ENCODE results near the gene DLGAP1. TPM values are rescaled to one million over a fixed set of nuclear protein-coding genes. Genes with fewer than 3 reads are reported as not detected.

DLGAP1 gene
- total and polyA plus RNA-seq, 2 of the 13 experiments (the other 11 are each of a cell fraction or from before 2014, with no cell fraction given), result 0.01 TPM; not detected in 1

DNA sequence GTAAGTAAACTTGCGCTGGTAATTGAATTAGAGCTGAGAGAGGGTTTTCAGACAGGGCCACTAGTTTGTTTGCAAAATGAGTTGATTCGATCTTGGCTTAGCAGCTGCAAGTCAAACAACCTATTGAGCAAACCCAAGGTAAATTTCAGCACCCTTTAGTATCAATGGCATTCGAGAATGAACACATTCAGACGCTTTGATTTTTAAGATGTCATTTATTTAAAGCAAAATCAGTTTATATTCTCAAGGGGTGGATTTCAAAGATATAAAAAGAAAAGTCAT is 960.9 kb downstream of the DLGAP1 start:
- in situ Hi-C loops (cut with HindIII; ENCODE audit: extremely low pct_ligation_motif_present, low pct_unique_long_range_greater_than_20kb) (loop anchor here (25.0 kb wide), 1 partner anchor 107 kb away; no protein-coding TSS in a partner anchor), intact Hi-C loops (cut with micrococcal nuclease; ENCODE audit: unreplicated experiment) (no loop called here)
- TF ChIP-seq MIXL1 (CRISPR knock-in tag; IDR thresholded peaks at IDR 0.05), result 0 out of 2 replicates have a peak, but pooled peaks have one; percentile 31
- TF ChIP-seq CEBPG (CRISPR knock-in tag; IDR thresholded peaks at IDR 0.05), result 0 out of 2 replicates have a peak, but pooled peaks have one; percentile 12
- TF ChIP-seq GFI1 (CRISPR knock-in tag; IDR thresholded peaks at IDR 0.05; ENCODE audit: borderline replicate concordance), result no peak
- FAIRE-seq (no peak), ATAC-seq (peak; percentile 42; the same call in 1 of the 3 replicates), DNase-seq (ENCODE audit: low spot score) (peak; percentile 13)
- H3K27me3 ChIP-seq (ENCODE audit: control insufficient read depth in 1 of 2, insufficient read depth in 2 of 2, low read length in 2 of 2), result peaks cover 0 to 27% of the 10 kb centered on the region in 2 experiments; a peak in 4 of 5 replicates
- H3K9ac ChIP-seq (ENCODE audit: insufficient read depth, low read depth, low read length), result no peak overlapping the region
- no peaks in the 10 kb centered on the region for H3K9me3 ChIP-seq (ENCODE audit: low read length)
- CTCF ChIA-PET (ENCODE audit: low intra/inter-chr PET ratio, low total read pairs), result no interaction called here
- H3K4me1 ChIP-seq (ENCODE audit: insufficient read depth, low read length), result peaks cover 12% of the 10 kb centered on the region
- no peaks in the 10 kb centered on the region for H3K36me3 ChIP-seq (replicated peaks in 1 of 2; ENCODE audit: control insufficient read depth in 1 of 2, insufficient read depth in 2 of 2, low read length in 2 of 2)
- POLR2A ChIA-PET, result no interaction called here
- no peak overlapping the region for H2AFZ ChIP-seq (ENCODE audit: low read length)
- H3K79me2 ChIP-seq (ENCODE audit: insufficient read depth, low read length), result no peaks in the 10 kb centered on the region
- no peak overlapping the region for H3K4me2 ChIP-seq (ENCODE audit: low read depth, low read length)
- H4K20me1 ChIP-seq (ENCODE audit: insufficient read depth, low read length), result no peaks in the 10 kb centered on the region
- 7% methylated on average over 4 of the region's 4 CpGs for WGBS (ENCODE audit: low lambda C conversion rate)
- no peak overlapping the region for H3K4me3 ChIP-seq (replicated peaks in 1 of 3; ENCODE audit: insufficient read depth in 1 of 3, low read depth in 2 of 3, low read length in 3 of 3)
- H3K27ac ChIP-seq (ENCODE audit: extremely low read length, insufficient read depth, low read length), result no peak overlapping the region
- BruUV-seq (replicated peaks), result no TSS peak

DNA sequence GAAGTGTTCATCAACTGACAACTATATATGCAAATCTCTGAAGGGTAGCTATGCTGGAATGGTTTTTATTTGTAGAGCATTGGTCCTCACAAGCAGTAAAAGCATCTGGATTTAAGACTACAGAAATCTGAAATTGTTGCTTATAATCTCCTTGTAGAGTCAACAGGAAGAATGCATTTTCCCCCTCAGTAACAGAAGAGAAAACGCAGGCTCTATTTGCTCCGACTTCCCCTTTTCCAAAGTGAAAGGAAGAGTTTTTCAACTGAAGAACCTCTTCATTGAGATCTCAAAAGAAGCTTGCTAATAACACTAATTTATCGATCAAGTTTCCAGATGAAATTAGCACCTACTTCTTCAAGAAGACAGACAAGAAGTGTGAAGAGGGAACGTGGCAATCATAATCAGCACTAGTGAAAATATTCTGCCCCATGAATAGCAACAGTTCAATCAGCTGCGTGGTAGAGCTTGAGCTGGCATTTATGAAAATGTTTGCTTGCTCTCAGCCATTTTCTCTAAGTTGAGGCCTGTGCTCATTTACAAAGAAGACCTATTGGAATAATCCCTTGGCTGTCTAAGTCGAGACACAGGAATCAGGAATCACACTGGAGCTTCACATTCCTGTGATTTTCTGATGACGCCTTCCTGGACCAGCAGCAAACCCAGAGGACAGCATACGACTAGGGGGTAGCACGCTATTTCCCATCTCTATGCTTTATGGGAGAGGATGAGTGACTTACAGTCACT is 961.4 kb downstream of the DLGAP1 start:
- intact Hi-C loops (cut with micrococcal nuclease; ENCODE audit: unreplicated experiment), result no loop called here
- 43% methylated on average over 9 of the region's 9 CpGs for WGBS (ENCODE audit: low lambda C conversion rate)

More for the DNA sequence above, 961.4 kb downstream of the DLGAP1 start:
- no peak overlapping the region for H3K4me2 ChIP-seq (ENCODE audit: low read depth, low read length)
- POLR2A ChIA-PET, result no interaction called here
- in situ Hi-C loops (cut with HindIII; ENCODE audit: extremely low pct_ligation_motif_present, low pct_unique_long_range_greater_than_20kb), result loop anchor here (25.0 kb wide), 1 partner anchor 106 kb away; no protein-coding TSS in a partner anchor
- H3K27me3 ChIP-seq (ENCODE audit: control insufficient read depth in 1 of 2, insufficient read depth in 2 of 2, low read length in 2 of 2), result peaks cover 0 to 25% of the 10 kb centered on the region in 2 experiments; a peak in 3 of 5 replicates
- H3K27ac ChIP-seq (ENCODE audit: extremely low read length, insufficient read depth, low read length), result no peak overlapping the region
- TF ChIP-seq RNF2 (conservative IDR thresholded peaks at IDR 0.05; ENCODE audit: low read depth), result no peak
- no peak for TF ChIP-seq SIN3A (IDR thresholded peaks at IDR 0.05; ENCODE audit: borderline replicate concordance, low read depth, low read length)
- TF ChIP-seq ZNF3 (CRISPR knock-in tag; IDR thresholded peaks at IDR 0.05), result no peak
- no peak for TF ChIP-seq ZMAT3 (CRISPR knock-in tag; conservative IDR thresholded peaks at IDR 0.05)
- TF ChIP-seq RAD21 (CRISPR knock-in tag; IDR thresholded peaks at IDR 0.05), result no peak
- no peak for TF ChIP-seq RXRB (CRISPR knock-in tag; IDR thresholded peaks at IDR 0.05; ENCODE audit: borderline replicate concordance)
- no peak for TF ChIP-seq ZNF841 (CRISPR knock-in tag; IDR thresholded peaks at IDR 0.05; ENCODE audit: borderline replicate concordance)
- no peak for TF ChIP-seq ZNF446 (CRISPR knock-in tag; IDR thresholded peaks at IDR 0.05)
- TF ChIP-seq, protein P1, sequence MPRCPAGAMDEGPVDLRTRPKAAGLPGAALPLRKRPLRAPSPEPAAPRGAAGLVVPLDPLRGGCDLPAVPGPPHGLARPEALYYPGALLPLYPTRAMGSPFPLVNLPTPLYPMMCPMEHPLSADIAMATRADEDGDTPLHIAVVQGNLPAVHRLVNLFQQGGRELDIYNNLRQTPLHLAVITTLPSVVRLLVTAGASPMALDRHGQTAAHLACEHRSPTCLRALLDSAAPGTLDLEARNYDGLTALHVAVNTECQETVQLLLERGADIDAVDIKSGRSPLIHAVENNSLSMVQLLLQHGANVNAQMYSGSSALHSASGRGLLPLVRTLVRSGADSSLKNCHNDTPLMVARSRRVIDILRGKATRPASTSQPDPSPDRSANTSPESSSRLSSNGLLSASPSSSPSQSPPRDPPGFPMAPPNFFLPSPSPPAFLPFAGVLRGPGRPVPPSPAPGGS (CRISPR knock-in tag; IDR thresholded peaks at IDR 0.05), result no peak
- DNase-seq (ENCODE audit: low spot score), result no peak
- no peaks in the 10 kb centered on the region for H3K36me3 ChIP-seq (replicated peaks in 1 of 2; ENCODE audit: control insufficient read depth in 1 of 2, insufficient read depth in 2 of 2, low read length in 2 of 2)
- FAIRE-seq, result no peak
- H3K79me2 ChIP-seq (ENCODE audit: insufficient read depth, low read length), result no peaks in the 10 kb centered on the region
- ATAC-seq, result no peak
- H2AFZ ChIP-seq (ENCODE audit: low read length), result no peak overlapping the region
- no peak overlapping the region for H3K9ac ChIP-seq (ENCODE audit: insufficient read depth, low read depth, low read length)
- no TSS peak for BruUV-seq (replicated peaks)
- H3K9me3 ChIP-seq (ENCODE audit: low read length), result no peaks in the 10 kb centered on the region
- H3K4me3 ChIP-seq (replicated peaks in 1 of 3; ENCODE audit: insufficient read depth in 1 of 3, low read depth in 2 of 3, low read length in 3 of 3), result no peak overlapping the region
- CTCF ChIA-PET (ENCODE audit: low intra/inter-chr PET ratio, low total read pairs), result no interaction called here
- no peaks in the 10 kb centered on the region for H4K20me1 ChIP-seq (ENCODE audit: insufficient read depth, low read length)
- peaks cover 6% of the 10 kb centered on the region; the same call in 1 of the 2 replicates for H3K4me1 ChIP-seq (ENCODE audit: insufficient read depth, low read length)

Data from HepG2 (cell line).